ENCODE results near the gene GLCE. TPM values are rescaled to one million over a fixed set of nuclear protein-coding genes. Genes with fewer than 3 reads are reported as not detected.

Gene GLCE
- total RNA-seq, 4 donors from 2014 or later = 4.8 to 6.6 (median 5.6) TPM

DNA sequence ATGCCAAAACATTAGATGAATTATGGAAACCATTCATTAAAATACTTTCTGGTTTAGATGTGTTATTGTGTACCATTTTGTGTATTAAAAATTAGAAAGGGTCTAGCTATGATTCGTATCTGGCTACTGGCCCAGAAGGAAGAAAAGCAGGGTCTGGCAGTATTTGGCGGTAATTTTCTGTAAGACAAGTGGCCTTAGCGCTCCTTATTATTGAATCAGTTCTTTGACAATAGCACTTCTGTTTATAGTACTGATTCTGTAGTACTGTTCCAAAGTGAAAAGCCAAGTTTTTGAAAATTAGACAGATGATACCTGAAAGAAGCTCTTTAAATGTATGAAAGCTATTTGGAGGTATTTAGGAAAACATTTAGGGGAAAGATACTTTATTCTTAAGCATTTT is 10.2 kb downstream of the GLCE start:
- in situ Hi-C loops (cut with MboI; ENCODE audit: low sequenced_read_pairs in 4 of 4) = no loop called here
- H3K36me3 ChIP-seq = no peaks in the 10 kb centered on the region
- no peaks in the 10 kb centered on the region for H3K9me3 ChIP-seq
- H3K4me1 ChIP-seq = no peaks in the 10 kb centered on the region
- no peak overlapping the region for H3K27ac ChIP-seq
- TF ChIP-seq POLR2A (IDR thresholded peaks at IDR 0.05) (no peak), CTCF (IDR thresholded peaks at IDR 0.05 in 4 of 5, conservative IDR thresholded peaks at IDR 0.05 in 1 of 5) (no peak)
- H3K4me3 ChIP-seq = no peak overlapping the region
- ATAC-seq = no peak
- no peaks in the 10 kb centered on the region for H3K27me3 ChIP-seq
- intact Hi-C loops (cut with DNase I; ENCODE audit: low total_unique reads) = no loop called here
- no peak for DNase-seq

DNA sequence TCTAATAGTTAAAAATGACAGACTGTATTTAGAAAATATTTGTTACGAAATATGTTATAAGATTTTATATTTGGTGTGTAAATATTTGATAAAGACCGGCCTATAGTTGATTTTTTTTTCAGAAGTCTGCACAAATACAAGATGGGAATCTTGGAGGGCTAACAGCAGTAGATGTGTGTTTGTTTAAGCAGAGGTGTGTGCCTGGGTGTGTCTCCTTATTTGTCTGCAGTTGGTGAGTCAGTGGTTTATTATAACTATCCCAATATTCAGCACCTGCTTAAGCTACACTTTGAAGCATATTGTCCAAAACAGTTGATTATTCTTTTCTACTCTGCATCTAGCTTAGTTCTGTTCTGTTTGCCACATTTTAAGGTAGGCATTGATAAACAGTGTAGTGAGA is 12.4 kb downstream of the GLCE start:
- no peak overlapping the region for H3K4me3 ChIP-seq
- ATAC-seq (no peak), DNase-seq (no peak)
- intact Hi-C loops (cut with DNase I; ENCODE audit: low total_unique reads) = no loop called here
- in situ Hi-C loops (cut with MboI; ENCODE audit: low sequenced_read_pairs in 4 of 4) = no loop called here
- no peaks in the 10 kb centered on the region for H3K27me3 ChIP-seq
- no peak for TF ChIP-seq CTCF (IDR thresholded peaks at IDR 0.05 in 4 of 5, conservative IDR thresholded peaks at IDR 0.05 in 1 of 5)
- TF ChIP-seq POLR2A (IDR thresholded peaks at IDR 0.05) = no peak
- H3K27ac ChIP-seq = no peak overlapping the region
- no peaks in the 10 kb centered on the region for H3K9me3 ChIP-seq
- no peaks in the 10 kb centered on the region for H3K36me3 ChIP-seq
- H3K4me1 ChIP-seq = no peaks in the 10 kb centered on the region

DNA sequence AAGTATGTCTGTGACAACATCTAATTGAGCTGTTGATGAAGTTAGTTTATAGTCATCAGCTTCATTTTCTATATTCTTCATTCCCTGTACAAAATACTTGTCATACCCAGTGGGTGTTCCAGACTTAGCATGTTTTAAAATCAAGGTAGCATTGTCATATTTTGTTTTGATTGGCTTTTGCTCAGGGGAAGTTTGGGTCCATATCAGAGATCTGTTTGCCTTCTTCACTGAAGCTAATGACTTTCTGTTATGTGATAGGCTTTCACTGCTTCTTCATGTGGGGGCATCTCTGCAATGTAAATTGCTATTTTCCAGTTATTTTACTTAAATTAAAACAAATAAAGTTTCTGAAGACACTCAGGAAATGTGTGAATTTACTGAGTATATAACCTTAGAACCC is 15.1 kb downstream of the GLCE start:
- no peak for ATAC-seq
- no peak for TF ChIP-seq POLR2A (IDR thresholded peaks at IDR 0.05)
- TF ChIP-seq CTCF (IDR thresholded peaks at IDR 0.05 in 4 of 5, conservative IDR thresholded peaks at IDR 0.05 in 1 of 5) = no peak
- H3K36me3 ChIP-seq = no peaks in the 10 kb centered on the region

GRCh38 chr15:69181424-69181823 is 21.0 kb downstream of the GLCE start:
- DNase-seq (no peak), ATAC-seq (no peak)
- H3K9me3 ChIP-seq = no peaks in the 10 kb centered on the region
- TF ChIP-seq POLR2A (IDR thresholded peaks at IDR 0.05) (no peak), CTCF (IDR thresholded peaks at IDR 0.05 in 4 of 5, conservative IDR thresholded peaks at IDR 0.05 in 1 of 5) (no peak)
- in situ Hi-C loops (cut with MboI; ENCODE audit: low sequenced_read_pairs in 4 of 4) (no loop called here), intact Hi-C loops (cut with DNase I; ENCODE audit: low total_unique reads) (no loop called here)
- H3K4me3 ChIP-seq = no peak overlapping the region
- no peaks in the 10 kb centered on the region for H3K27me3 ChIP-seq
- no peak overlapping the region for H3K27ac ChIP-seq
- H3K36me3 ChIP-seq = no peaks in the 10 kb centered on the region
- no peaks in the 10 kb centered on the region for H3K4me1 ChIP-seq

More for the DNA sequence above, 15.1 kb downstream of the GLCE start:
- H3K27ac ChIP-seq = no peak overlapping the region
- DNase-seq = no peak
- no peaks in the 10 kb centered on the region for H3K27me3 ChIP-seq
- in situ Hi-C loops (cut with MboI; ENCODE audit: low sequenced_read_pairs in 4 of 4) (no loop called here), intact Hi-C loops (cut with DNase I; ENCODE audit: low total_unique reads) (no loop called here)
- H3K9me3 ChIP-seq = no peaks in the 10 kb centered on the region
- no peak overlapping the region for H3K4me3 ChIP-seq
- no peaks in the 10 kb centered on the region for H3K4me1 ChIP-seq

DNA sequence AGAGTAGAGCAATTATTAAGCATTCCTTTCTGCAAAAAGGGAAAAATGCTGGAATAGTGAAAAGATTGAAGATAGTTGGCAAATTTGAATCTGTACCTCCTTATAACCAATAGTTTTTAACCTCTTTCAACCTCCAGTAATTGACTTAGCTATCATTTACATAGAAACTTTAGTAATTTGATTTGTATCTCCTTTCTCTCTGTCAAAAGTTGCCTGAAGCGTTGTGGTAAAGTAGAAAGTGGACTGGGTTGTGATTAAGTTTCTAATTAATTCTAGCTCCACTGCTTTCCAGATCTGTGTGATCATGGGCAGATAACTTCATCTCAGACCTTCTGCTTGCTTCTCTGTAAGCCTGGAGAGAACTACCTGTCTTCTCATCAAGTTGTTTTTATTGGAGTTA is 24.8 kb downstream of the GLCE start:
- Histone ChIP-seq H3K4me3 (no peak overlapping the region), H3K9me3 (no peaks in the 10 kb centered on the region), H3K4me1 (no peaks in the 10 kb centered on the region), H3K36me3 (no peaks in the 10 kb centered on the region), H3K27me3 (no peaks in the 10 kb centered on the region), H3K27ac (no peak overlapping the region)
- intact Hi-C loops (cut with DNase I; ENCODE audit: low total_unique reads) (no loop called here), in situ Hi-C loops (cut with MboI; ENCODE audit: low sequenced_read_pairs in 4 of 4) (no loop called here)
- no peak for DNase-seq
- no peak for TF ChIP-seq POLR2A (IDR thresholded peaks at IDR 0.05)
- no peak for TF ChIP-seq CTCF (IDR thresholded peaks at IDR 0.05 in 4 of 5, conservative IDR thresholded peaks at IDR 0.05 in 1 of 5)
- ATAC-seq = no peak
